HuH-7.5 (cell line): ENCODE measurements around the gene MINPP1.

ENCODE experiments used
- DNase-seq: peaks from one replicate; pipeline ENCODE4 v3.0.0; 2011; ENCODE audit warnings: low spot score

MINPP1 gene

GRCh38 chr10:87519582-87519981 lies 14.9 kb downstream of the MINPP1 start:
- no peak for DNase-seq

GRCh38 chr10:87523731-87524130 lies 19.0 kb downstream of the MINPP1 start:
- no peak for DNase-seq

- DNase-seq: no peak
Measured at GRCh38 chr10:87524296-87524695, 19.6 kb downstream of the MINPP1 start.

- DNase-seq: no peak
Measured at GRCh38 chr10:87531908-87532622, 27.4 kb downstream of the MINPP1 start.

- DNase-seq: no peak
Measured at GRCh38 chr10:87532696-87533095, 28.0 kb downstream of the MINPP1 start.

- DNase-seq: no peak
Measured at GRCh38 chr10:87534173-87534858, 29.6 kb downstream of the MINPP1 start.

- no peak for DNase-seq
Measured at GRCh38 chr10:87538092-87539015, 33.7 kb downstream of the MINPP1 start.

- no peak for DNase-seq
Measured at GRCh38 chr10:87541114-87541513, 36.4 kb downstream of the MINPP1 start.

- DNase-seq: no peak
Measured at GRCh38 chr10:87544721-87545120, 40.0 kb downstream of the MINPP1 start.

- no peak for DNase-seq
Measured at GRCh38 chr10:87545783-87546182, 41.1 kb downstream of the MINPP1 start.

GRCh38 chr10:87546210-87546609 lies 41.5 kb downstream of the MINPP1 start:
- no peak for DNase-seq

- no peak for DNase-seq
Measured at GRCh38 chr10:87546971-87547413, 42.3 kb downstream of the MINPP1 start.

- DNase-seq: no peak
Measured at GRCh38 chr10:87547734-87548311, 43.1 kb downstream of the MINPP1 start.

GRCh38 chr10:87550741-87551140 lies 46.0 kb downstream of the MINPP1 start:
- DNase-seq: no peak

GRCh38 chr10:87551326-87551725 lies 46.6 kb downstream of the MINPP1 start:
- no peak for DNase-seq

- DNase-seq: no peak
Measured at GRCh38 chr10:87552248-87552929, 47.7 kb downstream of the MINPP1 start.

GRCh38 chr10:87557409-87557808 lies 52.7 kb downstream of the MINPP1 start:
- no peak for DNase-seq

- DNase-seq: no peak
Measured at GRCh38 chr10:87558333-87558732, 53.6 kb downstream of the MINPP1 start.

- DNase-seq: no peak
Measured at GRCh38 chr10:87559392-87559791, 54.7 kb downstream of the MINPP1 start.

GRCh38 chr10:87560495-87561129 lies 55.9 kb downstream of the MINPP1 start:
- DNase-seq: no peak

GRCh38 chr10:87562750-87563149 lies 58.1 kb downstream of the MINPP1 start:
- DNase-seq: no peak
